ENCODE data around the gene ABHD1.
"Not testable (repeated sequence)": the region's sequence is repeated elsewhere in the genome, so short reads cannot be mapped to it uniquely, and the experiment has no call there.

Gene ABHD1

DNA sequence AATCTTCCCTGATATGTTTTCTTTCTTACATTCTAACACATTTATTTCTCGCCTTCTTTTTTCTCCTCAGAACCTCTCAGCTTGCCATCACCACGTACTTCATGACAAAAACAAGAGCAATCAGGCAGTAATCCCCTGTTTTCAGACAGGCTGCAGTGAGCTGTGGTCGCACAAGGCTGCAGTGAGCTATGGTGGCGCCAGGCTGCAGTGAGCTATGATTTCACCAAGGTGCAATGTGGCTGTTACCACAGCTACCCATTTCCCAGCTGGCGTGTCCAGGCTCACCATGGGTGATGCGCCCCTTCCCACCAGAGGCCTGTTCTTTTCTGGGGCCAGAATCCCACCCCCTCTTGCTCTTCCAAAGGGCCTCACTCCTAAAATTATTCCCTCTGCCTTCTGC lies 51.0 kb downstream of the ABHD1 start:
- no peak for DNase-seq

DNA sequence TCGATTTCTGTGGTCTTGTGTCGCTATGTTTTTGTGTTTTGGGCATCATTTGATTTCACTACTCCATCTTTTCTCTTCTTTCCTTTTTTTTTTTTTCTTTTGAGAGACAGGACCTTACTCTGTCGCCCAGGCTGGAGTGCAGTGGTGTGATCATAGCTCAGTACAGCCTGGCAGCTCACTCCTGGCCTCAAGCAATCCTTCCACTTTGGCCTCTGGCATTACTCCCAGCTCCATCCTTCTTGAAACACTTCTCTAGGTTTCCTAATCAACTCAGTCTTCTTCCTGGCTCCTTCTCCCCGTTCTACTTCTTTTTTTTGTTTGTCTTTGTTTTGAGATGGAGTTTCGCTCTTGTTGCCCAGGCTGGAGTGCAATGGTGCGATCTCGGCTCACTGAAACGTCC lies 51.7 kb downstream of the ABHD1 start:
- no peak for DNase-seq

DNA sequence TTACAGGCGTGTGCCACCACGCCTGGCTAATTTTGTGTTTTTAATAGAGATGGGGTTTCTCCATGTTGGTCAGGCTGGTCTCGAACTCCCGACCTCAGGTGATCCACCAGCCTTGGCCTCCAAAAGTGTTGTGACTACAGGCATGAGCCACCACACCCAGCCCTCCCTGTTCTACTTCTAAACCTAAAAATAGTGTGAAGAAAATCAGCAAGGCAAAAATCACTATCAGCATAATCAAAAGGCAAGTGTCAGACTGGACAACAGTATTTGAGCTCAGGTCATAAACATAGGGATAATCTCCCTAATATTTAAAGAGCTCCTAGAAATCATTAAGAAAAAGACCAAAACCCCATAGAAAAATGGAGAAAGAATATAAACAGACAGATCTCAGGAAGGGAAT lies 52.2 kb downstream of the ABHD1 start:
- not testable (repeated sequence) for DNase-seq

DNA sequence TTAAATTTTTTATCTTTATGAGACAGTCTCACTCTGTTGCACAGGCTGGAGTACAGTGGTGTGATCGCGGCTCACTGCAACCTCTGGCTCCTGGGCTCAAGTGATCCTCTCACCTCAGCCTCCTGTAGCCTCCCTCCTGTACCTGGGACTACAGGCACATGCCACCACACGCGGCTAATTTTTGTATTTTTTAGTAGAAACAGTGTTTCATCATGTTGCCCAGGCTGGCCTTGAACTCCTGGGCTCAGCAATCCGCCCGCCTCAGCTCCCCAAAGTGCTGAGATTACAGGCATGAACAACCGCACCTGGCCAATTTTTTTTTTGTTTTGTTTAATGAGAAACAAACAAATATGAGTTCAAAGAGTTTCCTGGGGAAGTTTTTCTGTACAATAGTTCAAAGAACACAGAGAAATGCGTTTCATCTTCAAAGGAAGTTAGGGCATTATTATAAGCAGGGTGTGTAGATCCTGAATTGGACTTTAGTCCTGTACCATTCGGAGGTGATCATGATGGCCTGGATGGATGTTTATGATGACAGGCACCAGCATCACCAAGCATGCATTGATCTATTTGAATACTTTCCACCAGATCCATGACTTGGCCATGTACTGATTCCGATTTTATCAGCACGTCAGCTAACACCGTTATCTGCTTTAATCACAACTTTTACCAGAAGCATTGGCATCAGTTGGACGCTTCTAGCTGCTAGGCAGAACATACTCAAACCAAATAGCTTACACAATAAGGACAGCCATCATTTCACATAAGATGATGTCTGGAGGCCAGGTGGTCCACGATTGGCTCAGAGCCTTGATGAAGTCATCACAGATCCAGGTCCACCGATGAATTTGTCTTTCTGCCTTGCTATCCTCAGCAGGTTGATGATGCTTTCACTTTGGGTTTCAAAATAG lies 54.1 kb downstream of the ABHD1 start:
- DNase-seq: no peak

DNA sequence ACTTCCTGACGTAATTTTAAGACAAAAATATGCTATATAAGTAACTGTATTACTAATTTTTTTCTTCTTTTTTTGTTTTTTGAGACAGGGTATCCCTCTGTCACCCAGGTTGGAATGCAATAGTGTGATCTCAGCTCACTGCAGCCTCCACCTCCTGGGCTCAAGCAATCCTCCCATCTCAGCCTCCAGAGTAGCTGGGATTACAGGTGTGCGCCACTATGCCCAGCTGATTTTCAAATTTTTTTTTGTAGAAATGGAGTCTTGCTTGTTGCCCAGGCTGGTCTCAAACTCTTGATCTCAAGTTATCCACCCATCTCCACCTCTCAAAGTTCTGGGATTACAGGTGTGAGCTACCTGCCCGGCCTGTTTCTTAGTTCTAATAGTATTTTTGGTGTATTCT lies 54.9 kb downstream of the ABHD1 start:
- no peak for DNase-seq

DNA sequence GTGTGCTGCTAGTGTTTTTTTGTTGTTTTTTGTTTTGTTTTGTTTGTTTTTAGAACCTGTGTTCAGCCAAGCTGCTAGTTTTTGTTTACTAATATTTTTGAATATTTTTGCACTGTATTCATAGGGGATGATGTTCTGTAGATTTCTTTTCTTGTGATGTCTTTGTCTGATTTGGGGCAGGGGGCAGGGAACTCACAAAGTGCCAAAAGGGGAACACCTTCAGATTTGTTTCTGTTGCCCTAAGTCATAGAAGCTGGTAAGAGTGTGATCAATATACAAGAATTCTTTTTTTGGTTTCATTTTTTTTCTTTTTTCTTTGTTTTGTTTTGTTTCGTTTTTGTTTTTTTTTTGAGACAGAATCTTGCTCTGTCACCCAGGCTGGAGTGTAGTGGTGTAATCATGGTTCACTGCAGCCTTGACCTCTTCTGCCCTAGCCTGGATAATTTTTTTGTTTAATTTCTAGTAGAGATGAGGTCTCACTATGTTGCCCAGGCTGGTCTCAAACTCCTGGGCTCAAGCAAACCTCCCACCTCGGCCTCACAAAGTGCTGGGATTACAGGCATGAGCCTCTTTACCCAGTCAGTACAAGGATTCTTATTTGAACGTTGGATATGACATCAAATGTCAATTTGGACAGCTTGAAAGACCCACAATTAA lies 55.9 kb downstream of the ABHD1 start:
- no peak for DNase-seq

All from DMS 273 treated with DMSO at 0.1 percent for 48 hours (cell line).